ENCODE measurements around the gene TNKS1BP1. TPM values are rescaled to one million over a fixed set of nuclear protein-coding genes. Genes with fewer than 3 reads are reported as not detected.

The TNKS1BP1 gene
- total RNA-seq, 1 donor from 2014 or later = 122 TPM

- Mint-ChIP-seq H3K9me3 (peaks cover 4% of the 10 kb centered on the region), H3K36me3 (no peaks in the 10 kb centered on the region), H3K4me1 (ENCODE audit: unreplicated experiment) (peaks cover 11% of the 10 kb centered on the region), H3K4me3 (no peak overlapping the region), H3K27ac (no peak overlapping the region), H3K27me3 (peaks cover 6% of the 10 kb centered on the region)
- DNase-seq (ENCODE audit: extremely low spot score, unreplicated experiment) = no peak
- no peak for TF ChIP-seq CTCF (conservative IDR thresholded peaks at IDR 0.05)
These were observed 70.1 kb downstream of the TNKS1BP1 start for GRCh38 chr11:57254631-57255030.

- H3K27ac Mint-ChIP-seq = no peak overlapping the region
- DNase-seq (ENCODE audit: extremely low spot score, unreplicated experiment) = no peak
- no peaks in the 10 kb centered on the region for H3K36me3 Mint-ChIP-seq
- H3K27me3 Mint-ChIP-seq = peaks cover 6% of the 10 kb centered on the region
- TF ChIP-seq CTCF (conservative IDR thresholded peaks at IDR 0.05) = no peak
- H3K9me3 Mint-ChIP-seq = peaks cover 4% of the 10 kb centered on the region
- peaks cover 11% of the 10 kb centered on the region for H3K4me1 Mint-ChIP-seq (ENCODE audit: unreplicated experiment)
- no peak overlapping the region for H3K4me3 Mint-ChIP-seq
These were observed 73.2 kb downstream of the TNKS1BP1 start for GRCh38 chr11:57251491-57252104.

GRCh38 chr11:57251037-57251436, 73.7 kb downstream of the TNKS1BP1 start:
- no peak for DNase-seq (ENCODE audit: extremely low spot score, unreplicated experiment)
- H3K27ac Mint-ChIP-seq = no peak overlapping the region

More at GRCh38 chr11:57251037-57251436, 73.7 kb downstream of the TNKS1BP1 start:
- H3K27me3 Mint-ChIP-seq = peaks cover 6% of the 10 kb centered on the region
- H3K4me3 Mint-ChIP-seq = no peak overlapping the region
- H3K9me3 Mint-ChIP-seq = peaks cover 3% of the 10 kb centered on the region
- H3K4me1 Mint-ChIP-seq (ENCODE audit: unreplicated experiment) = peaks cover 11% of the 10 kb centered on the region
- H3K36me3 Mint-ChIP-seq = no peaks in the 10 kb centered on the region
- no peak for TF ChIP-seq CTCF (conservative IDR thresholded peaks at IDR 0.05)

Other genes with a start within 250 kb of the TNKS1BP1 start
- gene LRRC55, start 143.0 kb downstream of the TNKS1BP1 start, total RNA-seq (ENCODE audit: low replicate concordance) = 0.48 and 2.9 TPM in 2 replicates
- 0.36 and 2.0 TPM in 2 replicates for gene APLNR, start 87.7 kb downstream of the TNKS1BP1 start, total RNA-seq (ENCODE audit: low replicate concordance)
- 108 and 164 TPM in 2 replicates for gene SSRP1, start 10.9 kb upstream of the TNKS1BP1 start, total RNA-seq (ENCODE audit: low replicate concordance)
- gene P2RX3, start 13.4 kb upstream of the TNKS1BP1 start, total RNA-seq (ENCODE audit: low replicate concordance) = 0.52 and 4.0 TPM in 2 replicates
- gene PRG3, start 56.2 kb upstream of the TNKS1BP1 start, total RNA-seq (ENCODE audit: low replicate concordance) = not detected in 2 replicates
- gene PRG2, start 65.7 kb upstream of the TNKS1BP1 start, total RNA-seq (ENCODE audit: low replicate concordance) = not detected in 2 replicates
- 14.0 and 20.4 TPM in 2 replicates for gene SLC43A3, start 102.2 kb upstream of the TNKS1BP1 start, total RNA-seq (ENCODE audit: low replicate concordance)
- gene RTN4RL2, start 135.6 kb upstream of the TNKS1BP1 start, total RNA-seq (ENCODE audit: low replicate concordance) = 8.6 and 10.4 TPM in 2 replicates
- gene SLC43A1, start 190.8 kb upstream of the TNKS1BP1 start, total RNA-seq (ENCODE audit: low replicate concordance) = 19.0 and 20.8 TPM in 2 replicates
- 57.9 and 64.2 TPM in 2 replicates for gene TIMM10, start 205.8 kb upstream of the TNKS1BP1 start, total RNA-seq (ENCODE audit: low replicate concordance)
- gene SMTNL1, start 212.6 kb upstream of the TNKS1BP1 start, total RNA-seq (ENCODE audit: low replicate concordance) = not detected in 2 replicates
- gene UBE2L6, start 242.7 kb upstream of the TNKS1BP1 start, total RNA-seq (ENCODE audit: low replicate concordance) = 29.9 and 65.1 TPM in 2 replicates

All from type B pancreatic cell (in vitro differentiated cells).